ENCODE results near the gene OR10G6.

- no peak for TF ChIP-seq CTCF (IDR thresholded peaks at IDR 0.05; ENCODE audit: low read depth, low read length)
- TF ChIP-seq EZH2phosphoT487 (IDR thresholded peaks at IDR 0.05; ENCODE audit: low read depth) = no peak
Measured at GRCh38 chr11:124041254-124041653, 46.3 kb upstream of the OR10G6 start, which contains the start of gene OR10G7.
